SIG-M5 (cell line): ENCODE results near the gene CHCHD6.
"Not testable (repeated sequence)": the region's sequence is repeated elsewhere in the genome, so short reads cannot be mapped to it uniquely, and the experiment has no call there.

Source experiments
- DNase-seq: peaks from one replicate; lab custom pipeline; 2025; lab: John Stamatoyannopoulos, UW

Gene CHCHD6

DNA sequence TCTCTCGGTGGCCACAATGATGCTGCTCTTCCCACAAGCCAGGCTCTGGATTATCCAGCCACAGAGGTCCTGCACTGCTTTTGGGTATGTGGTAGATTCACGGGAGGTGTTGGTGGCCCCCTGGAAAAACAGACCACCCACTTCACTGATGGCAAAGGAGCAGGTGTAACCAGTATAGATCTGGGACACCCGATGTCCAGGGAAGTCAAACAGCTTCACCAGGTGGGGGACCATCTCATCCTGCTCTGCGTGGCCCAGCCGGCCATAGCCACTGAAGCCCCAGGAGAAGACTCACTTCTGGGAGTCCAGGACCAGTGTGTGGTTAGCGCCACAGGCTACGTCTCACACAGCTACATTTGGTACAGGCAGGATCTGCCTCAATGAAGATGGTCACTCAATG lies 62.6 kb downstream of the CHCHD6 start:
- DNase-seq = no peak

DNA sequence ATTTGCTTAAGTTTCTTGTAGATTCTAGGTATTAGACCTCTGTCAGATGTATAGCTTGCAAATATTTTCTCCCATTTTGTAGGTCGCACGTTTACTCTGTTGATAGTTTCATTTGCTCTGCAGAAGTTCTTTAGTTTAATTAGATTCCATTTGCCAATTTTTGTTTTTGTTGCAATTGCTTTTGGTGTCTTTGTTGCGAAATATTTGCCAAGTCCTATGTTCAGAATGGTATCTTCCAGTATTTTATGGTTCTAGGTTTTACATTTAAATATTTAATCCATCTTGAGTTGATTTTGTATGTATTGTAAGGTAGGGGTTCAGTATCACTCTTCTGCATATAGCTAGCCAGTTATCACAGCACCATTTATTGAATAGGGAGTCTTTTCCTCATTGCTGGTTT lies 64.9 kb downstream of the CHCHD6 start:
- DNase-seq = no peak

DNA sequence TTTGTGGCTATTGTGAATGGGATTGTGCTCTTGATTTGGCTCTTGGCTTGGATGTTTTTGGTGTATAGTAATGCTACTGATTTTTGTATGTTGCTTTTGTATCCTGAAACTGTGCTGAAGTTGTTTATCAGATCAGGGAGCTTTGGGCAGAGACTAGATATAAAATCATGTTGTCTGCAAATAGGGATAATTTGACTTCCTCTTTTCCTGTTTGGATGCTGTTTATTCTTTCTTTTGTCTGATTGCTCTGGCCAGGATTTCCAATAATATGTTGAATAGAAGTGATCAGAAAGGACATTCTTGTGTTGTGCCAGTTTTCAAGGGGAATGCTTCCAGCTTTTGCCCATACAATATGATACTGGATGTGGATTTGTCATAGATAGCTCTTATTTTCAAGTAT lies 66.1 kb downstream of the CHCHD6 start:
- no peak for DNase-seq

DNA sequence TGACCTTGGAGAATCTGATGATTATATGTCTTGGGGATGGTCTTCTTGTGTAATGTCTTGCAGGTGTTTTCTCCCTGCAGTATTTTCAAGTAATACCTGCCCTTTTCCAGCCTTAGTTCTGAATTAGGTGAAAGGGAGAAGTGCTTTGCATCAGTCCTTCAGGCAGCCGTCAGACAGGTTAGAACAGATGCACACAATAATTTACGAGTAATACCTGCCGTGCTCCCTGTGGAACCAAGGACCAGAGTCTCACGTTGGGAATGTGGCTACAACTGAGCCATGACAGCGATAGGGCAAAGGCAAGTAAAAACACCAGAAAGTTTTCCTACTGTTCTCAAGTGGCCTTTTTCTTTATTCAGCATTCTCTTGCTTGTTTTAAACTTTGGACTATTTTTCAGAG lies 69.1 kb downstream of the CHCHD6 start:
- DNase-seq = no peak

DNA sequence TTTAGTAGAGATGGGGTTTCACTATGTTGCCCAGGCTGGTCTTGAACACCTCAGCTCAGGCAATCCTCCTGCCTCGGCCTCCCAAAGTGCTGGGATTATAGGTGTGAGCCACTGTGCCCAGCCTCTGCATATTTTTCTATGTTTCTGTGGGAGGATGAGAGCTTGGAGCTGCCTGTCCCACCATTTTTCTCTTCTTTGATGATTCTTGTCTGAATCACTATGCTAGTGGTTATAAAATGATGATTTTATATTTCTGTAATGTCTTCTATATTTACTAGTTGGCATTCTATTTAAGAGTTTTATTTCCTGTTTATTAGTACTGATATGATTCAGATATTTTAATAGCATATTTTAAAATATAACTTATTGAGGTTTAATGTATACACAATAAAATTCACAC lies 69.7 kb downstream of the CHCHD6 start:
- no peak for DNase-seq

DNA sequence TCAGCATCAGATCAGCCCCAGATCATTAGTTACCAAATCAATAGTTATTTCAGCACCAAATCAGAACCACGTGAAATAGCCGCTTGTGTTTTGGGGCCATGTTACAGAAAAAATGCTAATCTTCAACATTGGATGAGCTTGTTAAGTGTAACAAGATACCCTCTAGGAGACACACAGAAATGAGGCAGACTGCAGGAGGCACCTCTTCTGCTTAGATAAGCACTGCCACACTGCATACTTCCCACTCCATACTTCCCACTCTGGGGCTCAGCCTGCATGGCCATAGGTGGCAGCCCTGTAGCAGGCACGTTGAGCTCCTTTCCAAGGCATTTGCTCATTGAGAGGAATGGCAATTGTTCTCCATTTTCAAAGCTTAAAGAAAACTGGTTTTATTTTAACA lies 73.3 kb downstream of the CHCHD6 start:
- DNase-seq = no peak

DNA sequence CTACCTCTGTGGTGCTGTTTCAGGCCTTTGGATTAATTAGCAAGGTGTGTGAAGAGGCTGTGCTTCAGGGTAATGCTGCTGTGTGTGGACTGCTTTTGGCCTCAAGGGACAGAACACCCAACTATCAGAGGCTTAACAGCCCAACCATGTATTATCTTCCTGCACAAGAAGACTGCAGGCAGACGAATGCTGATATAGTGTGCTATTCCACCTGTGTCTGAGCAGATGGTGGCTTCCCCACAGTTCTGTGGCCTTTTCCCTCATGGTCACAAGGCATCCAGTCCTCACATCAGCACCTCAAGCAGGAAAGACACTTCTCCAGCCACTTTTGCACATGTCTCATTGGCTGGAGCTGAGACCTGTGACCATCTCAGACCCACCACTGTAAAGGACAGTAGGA lies 76.6 kb downstream of the CHCHD6 start:
- DNase-seq = no peak

DNA sequence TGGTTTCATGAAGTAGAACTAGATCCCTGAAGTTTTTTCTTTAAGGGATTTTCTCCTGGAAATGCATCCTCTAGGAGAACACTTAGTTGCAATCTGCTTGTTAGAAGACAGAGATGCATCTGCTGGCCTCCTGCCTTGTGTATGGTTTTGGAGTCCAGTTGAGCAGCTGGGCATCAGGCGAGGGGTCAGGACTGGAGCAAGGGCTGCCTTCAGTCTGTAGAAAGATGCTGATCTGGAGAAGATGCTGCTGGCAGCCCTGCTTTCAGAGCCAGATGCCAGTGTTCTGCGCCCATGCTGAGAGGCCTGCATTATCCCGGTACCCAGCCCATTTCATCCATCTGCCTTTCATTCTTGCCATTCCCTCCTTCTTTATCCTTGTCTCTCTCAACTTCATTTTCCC lies 77.4 kb downstream of the CHCHD6 start:
- no peak for DNase-seq

DNA sequence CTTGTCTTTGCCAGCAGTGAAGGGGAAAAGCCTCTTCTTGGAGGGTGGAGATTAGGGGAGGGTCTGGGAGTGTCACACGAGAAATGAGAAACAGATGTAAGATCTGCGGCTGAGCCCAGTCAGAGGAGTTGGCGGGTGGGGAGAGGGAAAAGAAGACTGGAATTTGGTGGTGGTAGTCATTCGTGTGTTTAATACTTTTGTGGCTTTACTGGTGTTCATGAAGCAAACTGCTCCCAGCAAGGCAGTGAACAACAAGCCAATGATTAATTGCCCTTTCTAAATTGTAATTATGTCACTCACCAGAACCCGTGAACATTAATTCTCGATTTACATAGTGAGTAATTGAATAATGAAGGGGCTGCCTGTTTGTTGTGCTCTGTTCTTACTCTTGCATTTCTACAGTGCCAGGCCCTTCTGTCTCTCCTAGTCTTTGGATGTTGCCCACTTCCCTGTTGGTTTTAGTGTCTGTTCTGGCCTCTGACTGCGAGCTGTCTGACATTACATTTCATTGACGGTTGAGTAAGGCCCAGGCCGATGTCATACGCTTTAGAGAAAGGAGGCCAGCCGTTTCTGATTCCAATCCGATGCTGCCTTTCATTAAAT lies 78.0 kb downstream of the CHCHD6 start:
- no peak for DNase-seq

DNA sequence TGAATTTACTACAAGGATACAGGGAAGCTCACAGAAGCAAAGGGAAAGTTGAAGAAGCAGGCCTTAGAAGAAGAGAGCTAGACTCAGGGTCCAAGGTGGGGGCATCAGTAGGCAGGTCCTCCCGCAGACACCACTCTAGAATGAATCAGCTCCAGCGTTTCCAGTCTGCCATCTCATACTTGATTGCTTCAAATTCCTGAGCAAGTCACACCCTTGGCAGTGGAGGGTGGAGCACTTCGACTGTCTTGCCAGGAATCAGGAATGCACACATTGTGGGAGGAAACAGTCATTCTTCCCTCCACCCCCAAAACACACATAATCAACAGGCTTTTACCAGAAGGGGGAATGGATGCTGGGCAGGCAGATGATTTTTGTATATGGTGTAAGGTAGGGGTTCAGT lies 78.5 kb downstream of the CHCHD6 start:
- DNase-seq = no peak

DNA sequence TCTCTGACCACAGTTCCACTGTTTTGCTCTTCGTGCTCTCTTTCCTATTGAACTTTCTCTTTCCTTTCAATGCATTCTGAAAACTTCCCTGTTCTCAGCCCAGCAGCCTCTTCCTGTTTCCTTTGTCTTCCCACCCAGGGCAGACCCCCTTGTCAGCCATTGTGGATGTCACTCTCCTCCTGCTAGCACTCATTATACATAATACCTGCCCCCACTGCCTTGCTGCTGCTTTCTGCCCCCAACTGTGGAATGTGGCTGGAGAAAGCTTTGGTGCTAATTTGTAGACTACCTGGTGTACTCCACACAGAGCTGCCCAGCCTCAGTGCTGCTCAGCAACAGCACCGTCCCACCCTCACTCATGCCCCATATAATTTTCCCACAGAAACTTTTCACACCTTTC lies 80.2 kb downstream of the CHCHD6 start:
- no peak for DNase-seq

DNA sequence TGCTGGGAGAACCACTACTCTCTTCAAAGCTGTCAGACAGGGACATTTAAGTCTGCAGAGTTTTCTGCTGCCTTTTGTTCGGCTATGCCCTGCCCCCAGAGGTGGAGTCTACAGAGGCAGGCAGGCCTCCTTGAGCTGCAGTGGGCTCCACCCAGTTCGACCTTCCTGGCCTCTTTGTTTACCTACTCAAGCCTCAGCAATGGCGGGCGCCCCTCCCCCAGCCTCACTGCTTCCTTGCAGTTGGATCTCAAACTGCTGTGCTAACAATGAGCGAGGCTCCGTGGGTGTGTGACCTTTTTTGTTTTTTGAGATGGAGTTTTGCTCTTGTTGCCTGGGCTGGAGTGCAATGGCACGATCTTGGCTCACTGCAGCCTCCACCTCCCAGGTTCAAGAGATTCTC lies 87.3 kb downstream of the CHCHD6 start:
- DNase-seq = not testable (repeated sequence)

DNA sequence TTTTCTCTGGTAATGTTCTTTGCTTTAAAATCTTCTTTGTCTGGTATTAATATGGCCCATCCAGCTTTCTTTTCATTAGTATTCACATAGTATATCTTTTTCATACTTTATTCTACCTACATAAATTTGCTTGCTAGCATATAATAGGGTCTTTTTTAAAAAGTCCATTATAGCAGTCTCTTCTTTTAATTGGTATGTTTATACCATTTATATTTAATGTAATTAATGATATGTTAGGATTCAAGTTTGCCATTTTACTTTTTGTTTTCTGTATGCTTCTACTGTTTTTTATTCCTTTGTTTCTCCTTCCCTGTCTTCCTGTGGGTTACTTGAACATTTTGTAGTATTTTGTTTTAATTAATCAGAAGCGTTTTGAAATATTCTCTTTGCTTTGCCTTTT lies 89.0 kb downstream of the CHCHD6 start:
- no peak for DNase-seq

DNA sequence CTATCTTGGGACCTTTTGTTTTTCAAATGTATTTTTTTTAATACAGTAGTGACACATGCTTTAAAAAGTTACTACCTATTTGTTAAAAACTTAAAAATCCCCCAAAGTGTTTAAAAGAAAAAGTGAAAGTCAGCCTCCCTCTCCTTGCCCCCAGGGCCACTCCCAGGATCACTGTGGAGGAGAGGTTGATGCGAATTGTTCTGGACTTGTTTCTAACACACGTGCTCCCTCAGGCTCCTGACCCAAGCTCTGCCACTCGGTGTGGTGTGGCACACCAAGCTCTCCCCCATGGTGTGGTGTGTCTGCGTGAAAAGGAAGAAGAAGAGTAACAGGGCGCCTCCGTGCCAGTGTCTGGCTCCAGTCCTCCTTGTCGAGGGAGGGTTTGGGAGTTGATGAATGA lies 93.5 kb downstream of the CHCHD6 start:
- DNase-seq = no peak

DNA sequence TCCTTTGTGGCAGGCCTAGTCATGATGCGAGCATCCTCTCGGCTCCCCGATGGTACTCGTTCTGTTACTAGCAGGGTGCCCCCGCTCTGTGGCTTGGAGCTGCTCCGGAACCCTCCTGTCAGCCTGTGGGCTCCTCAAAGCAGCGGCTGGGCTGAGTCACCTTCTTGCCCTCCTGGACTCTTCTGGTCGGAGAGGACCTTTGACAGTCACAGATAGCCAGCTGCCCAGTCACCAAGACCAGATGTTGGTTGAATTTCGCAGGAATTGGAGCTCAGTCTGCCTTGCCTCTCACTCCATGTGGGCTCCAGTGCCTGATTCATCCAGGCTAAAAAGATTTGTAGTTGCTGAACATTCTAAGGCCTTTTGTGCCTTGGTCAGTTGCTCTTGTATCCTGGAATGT lies 94.5 kb downstream of the CHCHD6 start:
- no peak for DNase-seq

DNA sequence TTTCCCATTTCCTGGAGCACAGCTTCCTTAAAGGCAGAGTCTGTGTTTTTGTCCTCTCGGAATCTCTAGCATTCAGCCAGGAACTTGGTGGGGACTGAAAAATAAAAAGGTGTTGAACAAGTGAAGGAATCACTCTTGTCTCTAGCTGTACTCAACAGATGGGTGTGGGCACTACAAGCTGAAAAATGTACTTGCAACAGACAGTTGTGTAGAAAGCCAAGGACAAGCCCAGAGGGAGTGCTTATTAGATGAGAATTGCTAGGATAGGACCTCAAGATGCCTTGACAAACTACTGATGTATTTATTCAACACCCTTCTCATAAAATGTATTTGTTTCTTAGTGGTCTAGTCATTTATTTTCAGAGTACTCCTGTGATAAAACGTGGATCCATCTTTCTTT lies 95.1 kb downstream of the CHCHD6 start:
- DNase-seq = no peak

DNA sequence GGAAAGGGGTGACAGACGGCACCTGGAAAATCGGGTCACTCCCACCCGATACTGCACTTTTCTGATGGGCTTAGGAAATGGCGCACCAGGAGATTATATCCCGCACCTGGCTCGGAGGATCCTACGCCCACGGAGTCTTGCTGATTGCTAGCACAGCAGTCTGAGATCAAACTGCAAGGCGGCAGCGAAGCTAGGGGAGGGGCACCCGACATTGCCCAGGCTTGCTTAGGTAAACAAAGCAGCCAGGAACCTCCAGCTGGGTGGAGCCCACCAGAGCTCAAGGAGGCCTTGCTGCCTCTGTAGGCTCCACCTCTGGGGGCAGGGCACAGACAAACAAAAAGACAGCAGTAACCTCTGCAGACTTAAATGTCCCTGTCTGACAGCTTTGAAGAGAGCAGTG lies 97.3 kb downstream of the CHCHD6 start:
- DNase-seq = not testable (repeated sequence)

DNA sequence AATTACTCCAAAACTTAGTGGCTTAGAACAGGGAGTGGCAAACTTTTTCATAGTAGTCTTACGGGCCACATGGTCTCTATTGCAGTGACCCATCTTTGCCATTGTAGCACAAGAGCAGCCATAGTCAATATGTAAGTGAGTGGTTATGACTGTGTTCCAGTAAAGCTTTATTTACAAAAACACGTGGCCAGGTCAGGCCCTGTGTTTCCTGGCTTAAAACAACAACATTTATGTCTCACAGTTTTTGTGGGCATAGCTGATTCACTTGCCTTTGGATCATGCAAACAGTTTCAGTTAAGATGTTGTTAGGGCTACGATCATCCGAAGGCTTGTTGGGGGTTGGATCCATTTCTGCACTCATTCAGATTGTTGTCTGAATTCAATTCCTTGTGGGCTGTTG lies 103.8 kb downstream of the CHCHD6 start:
- DNase-seq = no peak

DNA sequence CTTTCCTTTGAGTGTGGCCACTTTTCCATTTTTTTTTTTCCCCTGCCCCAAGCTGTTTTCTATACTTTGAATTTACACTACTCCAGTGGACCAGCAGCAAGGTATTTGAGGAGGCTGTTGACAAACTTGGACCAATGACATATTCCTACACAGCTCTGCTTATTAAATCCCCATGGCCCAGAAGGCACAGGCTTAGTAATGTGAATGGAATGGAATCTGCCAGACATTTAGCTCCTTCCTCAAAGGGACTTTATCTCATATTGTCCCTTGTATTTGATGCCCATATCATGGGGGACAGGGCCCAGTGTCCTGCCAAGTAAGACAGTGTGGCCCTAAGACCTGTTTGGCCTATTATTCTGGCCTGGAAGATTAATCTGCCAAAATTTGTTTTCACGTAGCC lies 107.5 kb downstream of the CHCHD6 start:
- DNase-seq = no peak

DNA sequence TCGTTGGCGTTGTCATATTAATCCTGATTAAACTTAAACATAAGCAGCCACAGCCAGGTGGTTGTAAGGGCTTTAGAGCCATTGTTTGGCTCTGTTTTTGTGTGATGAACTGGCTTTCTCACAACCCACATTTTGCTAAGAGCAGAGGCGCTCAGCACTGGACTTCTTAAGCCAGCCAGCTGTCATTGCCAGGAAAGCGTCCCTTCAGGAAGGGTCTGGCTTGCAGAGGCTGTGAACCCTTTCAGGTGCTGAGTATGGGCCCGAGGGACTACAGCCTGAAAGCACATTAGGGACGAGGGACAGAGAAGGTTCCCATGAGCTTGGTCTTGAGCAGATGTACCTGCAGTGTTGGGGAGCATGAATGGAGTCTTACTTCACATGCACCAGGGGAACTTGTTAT lies 112.3 kb downstream of the CHCHD6 start:
- no peak for DNase-seq

DNA sequence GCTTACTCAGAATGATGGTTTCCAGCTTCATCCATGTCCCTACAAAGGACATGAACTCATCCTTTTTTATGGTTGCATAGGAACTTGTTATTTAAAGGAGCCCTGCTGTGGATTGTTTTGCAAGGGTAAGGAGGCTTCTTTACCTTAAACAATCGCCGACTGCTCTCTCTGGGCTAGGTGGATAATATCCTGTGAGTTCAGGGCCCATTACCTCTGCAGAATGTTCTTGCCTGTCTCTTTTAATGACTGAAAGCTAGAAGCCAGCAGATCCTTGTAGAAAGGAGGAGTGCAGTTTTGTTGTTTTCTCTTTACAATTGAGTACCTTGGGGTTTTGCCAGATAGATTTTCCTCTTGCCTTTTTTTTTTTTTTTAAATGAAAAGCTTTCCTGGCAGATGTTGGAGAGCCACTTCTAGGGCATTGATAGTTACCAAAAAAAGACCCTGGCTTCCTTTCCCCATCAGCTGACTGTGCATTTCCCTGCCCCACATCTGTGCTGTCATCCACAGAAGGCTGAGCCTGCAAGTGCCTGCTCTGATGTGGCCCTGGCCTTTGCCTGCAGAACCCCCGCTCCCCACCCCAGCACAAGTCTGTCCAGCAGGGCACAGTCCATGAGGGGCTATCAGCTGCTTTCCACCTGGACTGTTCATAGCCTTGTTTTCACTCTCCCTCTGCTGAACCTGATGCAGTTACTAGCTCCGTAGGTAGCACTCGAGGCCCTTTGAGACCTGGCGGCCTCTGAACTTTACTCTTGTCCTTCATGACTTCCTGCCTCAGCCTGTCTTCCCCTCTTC lies 113.1 kb downstream of the CHCHD6 start:
- no peak for DNase-seq

DNA sequence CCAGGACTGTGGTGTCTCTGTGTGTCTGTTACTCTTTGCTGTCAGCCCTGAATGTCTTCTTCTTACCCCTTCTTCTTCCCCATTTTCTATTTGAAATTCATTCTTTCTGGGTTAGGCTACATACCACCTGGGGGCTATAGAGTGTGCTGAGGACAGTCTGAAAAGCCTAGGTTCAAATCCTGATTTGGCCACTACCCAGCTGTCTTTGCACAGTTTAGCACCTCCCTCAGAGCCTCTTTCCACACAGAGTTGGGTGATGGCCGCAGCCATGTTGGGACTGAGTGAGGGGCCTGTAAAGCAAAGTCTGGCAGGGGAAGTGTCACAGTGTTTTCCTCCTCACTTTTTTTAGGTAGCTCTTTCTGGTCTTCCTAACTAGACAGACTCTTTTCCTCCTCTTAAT lies 113.7 kb downstream of the CHCHD6 start:
- DNase-seq = no peak

DNA sequence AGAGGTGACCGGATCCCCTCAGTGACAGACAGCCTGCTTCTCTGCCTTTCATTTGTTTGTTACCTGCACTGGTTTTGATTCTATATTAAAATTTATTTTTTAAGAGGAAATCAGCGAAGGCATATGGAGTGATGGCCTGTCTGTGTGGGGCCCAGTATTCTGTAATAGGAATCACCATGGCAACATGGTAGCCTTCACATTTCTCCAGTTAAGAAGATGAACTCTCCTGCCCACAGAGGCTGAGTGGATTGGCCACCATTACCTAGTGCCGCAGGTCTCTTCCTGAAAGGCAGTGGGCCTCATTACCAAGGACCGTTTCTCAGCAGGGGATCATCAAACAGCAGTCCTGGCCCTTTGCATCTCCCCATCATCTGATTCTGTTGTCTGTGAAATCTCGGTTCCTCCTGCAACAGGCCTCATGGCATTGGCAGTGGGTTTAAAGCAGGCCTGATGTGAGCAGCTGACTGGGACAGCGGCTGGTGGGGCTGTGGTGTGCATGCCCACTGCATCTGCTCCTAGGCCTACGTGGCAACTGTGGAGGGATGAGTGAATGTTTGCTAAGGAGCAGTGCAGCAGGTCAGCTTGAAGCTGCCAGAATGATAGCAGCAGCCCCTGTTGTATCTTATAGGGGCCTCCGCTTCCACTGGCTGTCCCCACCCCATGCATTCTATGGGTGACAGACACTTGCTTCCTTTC lies 114.5 kb downstream of the CHCHD6 start:
- DNase-seq = no peak

DNA sequence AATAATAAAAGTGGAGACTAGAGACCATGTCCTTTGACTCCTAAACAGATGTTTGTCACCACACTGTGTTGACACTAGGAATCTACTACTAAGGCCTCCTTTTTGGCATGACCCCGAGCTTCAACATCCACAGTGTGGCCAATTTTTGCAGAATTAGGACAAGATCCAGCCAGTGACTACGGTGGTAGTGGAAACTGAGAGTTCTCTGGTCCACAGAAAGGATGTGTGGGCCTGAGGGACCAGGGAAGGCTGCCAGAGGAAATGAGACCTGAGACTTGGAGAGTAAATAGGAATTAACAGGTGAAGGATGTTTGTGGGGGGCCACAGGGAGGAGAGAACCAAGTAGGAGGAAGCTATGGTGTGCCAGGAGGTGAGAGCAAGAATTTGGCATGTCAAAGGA lies 122.7 kb downstream of the CHCHD6 start:
- no peak for DNase-seq
